Stimulated activated CD4-positive, alpha-beta T cell treated with anti-CD3 and anti-CD28 coated beads, Interleukin-2, amount 100 ng/mL, for 24 hours (primary cell): ENCODE measurements around the gene EVX1.

Experiments
- DNase-seq, 2 donors: peaks; one replicate each; pipeline ENCODE4 v3.0.0-alpha.2; 2020

The EVX1 gene

DNA sequence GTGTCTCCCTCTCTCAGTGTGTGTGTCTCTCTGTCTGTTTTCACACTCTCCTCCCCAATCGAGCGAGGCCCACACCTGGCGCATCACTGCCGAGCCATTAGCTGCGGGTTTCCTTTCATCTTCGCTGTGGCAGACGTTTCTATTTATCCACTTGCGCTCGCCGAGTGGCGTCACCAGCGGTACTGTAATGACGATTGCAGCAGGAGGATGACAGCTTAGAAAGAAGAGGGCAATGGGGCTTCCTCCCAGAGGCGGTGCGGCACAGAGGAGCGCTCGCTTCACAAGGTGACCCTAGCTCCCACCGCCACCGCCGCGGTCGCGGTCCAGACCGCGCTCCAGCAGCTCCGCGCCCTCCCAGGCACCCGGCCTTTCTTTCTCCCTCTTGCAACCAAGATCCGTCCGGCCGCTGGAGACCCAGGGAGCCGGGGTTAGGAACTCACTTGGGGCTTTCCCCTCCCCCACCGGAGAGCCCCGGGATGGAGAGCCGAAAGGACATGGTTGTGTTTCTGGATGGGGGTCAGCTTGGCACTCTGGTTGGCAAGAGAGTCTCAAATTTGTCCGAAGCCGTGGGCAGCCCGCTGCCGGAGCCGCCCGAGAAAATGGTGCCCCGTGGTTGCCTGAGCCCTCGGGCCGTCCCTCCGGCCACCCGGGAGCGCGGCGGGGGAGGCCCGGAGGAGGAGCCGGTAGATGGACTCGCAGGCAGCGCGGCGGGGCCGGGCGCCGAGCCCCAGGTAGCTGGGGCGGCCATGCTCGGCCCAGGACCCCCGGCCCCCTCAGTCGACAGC lies at the start of gene EVX1:
Gene EVX1, plus strand, starts transcription at position 248 of the 785 bp plus-strand sequence. Its CDS starts 229 bp downstream, at position 477.
- peak in 1 of 2 donors; percentile 49 for DNase-seq

DNA sequence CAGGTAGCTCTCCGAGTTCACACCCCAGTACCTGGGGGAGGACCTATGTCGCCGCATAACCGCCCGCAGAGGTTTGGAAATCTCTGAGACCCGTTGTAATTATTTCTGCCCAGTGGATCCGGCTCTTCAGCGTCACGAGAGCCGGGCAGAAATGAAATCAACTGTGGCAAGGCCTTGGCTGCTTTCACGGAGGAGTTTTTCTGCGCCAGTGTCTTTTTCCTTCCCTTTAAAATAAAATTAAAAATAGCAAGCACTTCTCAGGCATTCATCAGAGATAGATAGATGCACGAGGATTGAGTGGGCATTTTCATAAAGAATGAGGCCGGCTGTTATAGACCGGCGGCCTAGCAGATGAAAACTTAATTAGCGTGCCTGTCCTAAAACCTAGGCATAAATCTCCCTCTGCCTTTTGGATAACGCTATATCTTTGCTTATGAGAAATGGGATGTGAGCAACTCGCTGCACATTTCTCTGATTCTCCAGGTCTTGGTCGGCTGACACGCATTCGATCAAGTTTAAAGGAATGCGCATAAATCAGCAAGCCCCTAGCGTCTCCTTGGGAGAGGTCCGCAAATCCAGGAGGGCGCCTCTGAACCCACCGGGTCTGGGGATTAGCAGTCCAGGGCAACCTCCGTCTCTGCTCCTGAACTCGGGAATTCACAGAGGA lies 49.1 kb upstream of the EVX1 start:
- peak in 1 of 2 donors; percentile 16 for DNase-seq

DNA sequence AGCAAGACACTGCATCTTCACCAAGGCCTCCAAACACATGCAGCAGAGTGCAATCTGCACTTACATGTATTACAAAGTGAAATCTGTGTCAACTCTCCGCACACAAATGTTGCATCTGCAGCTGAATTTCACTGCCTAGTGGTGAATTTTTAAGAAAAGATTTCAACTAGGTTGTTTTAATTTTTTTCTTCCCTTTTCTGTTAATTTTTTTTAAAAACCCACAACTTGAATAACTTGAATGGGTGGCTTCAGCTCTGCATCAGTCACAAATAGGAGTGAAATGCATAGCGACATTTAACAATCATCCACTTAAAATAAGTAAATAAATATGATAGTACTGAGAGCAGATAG lies 48.6 kb upstream of the EVX1 start:
- no peak for DNase-seq

DNA sequence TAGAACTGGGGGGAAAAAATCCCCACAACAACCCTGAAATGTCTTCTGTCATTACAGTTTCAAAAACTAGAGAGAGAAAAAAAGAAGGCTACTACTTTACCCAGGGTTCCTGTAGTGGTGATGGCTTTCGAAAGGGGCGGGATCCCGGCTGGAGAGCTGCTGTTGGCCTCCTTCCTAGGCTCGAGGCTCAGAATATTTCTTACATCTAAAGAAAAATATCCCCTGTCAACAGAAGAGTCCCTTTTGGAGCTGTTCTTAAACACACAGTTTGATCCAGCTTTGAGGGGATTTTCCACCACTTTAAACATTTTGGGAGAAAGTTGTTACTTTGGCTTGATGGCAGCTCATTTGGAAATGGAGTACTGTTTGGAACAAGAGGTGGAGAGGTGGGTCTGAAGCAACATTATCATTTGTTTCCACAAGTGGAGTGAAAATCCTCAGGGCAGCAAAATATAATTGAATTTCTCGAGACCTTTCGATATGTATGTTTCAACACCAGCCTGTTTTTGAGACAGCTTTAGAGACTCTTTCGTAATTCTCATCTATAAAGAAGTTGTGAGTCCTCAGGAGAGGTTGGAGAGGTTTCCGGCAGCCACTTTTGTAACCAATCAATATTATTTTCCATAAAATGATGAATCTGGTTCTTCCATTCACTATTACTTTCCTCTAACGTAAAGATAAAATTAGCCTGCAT lies 47.8 kb upstream of the EVX1 start:
- no peak for DNase-seq

GRCh38 chr7:27196287-27196767 lies 46.3 kb upstream of the EVX1 start:
- peak; percentile 89 to 90 for DNase-seq

DNA sequence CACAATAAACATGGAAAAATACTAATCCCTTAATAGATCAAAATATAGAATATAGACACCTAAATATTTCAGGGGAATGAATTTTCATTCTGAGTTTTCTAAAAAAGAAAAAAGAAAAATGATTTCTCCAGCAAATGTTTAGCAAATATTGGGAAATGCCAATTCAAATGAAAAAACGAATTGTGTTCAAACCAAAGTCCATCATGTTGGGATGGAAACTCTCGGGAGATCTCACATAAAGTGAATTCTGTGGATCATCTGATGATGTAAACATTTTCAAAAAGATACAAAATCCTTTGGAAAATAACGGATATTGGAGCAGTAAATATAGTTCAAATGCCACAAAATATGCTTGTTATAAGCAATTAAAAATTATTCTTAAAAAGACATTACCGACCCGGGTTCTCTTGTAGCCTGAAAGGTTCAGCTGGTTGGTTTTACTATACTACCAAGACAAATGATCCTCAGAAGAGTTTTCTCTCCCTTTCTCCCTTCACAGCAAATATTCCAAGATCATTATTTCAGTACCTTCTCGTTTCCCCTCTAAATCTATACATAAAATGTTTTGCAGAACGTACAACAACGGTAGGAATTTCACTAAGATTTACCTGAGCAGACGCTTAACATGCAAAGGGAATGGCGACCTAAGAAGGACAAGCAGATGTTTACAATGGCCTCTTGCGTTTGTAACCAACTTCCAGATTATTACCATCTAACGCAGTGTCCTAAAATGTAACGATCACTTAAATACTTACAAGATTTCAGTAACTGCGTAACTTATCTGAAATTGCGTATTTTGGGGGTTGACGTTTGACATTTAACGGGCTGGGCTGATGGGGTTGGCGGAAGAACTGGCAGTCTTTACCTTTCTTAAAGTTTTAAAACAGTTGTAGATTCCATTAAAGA lies 45.2 kb upstream of the EVX1 start:
- no peak for DNase-seq

DNA sequence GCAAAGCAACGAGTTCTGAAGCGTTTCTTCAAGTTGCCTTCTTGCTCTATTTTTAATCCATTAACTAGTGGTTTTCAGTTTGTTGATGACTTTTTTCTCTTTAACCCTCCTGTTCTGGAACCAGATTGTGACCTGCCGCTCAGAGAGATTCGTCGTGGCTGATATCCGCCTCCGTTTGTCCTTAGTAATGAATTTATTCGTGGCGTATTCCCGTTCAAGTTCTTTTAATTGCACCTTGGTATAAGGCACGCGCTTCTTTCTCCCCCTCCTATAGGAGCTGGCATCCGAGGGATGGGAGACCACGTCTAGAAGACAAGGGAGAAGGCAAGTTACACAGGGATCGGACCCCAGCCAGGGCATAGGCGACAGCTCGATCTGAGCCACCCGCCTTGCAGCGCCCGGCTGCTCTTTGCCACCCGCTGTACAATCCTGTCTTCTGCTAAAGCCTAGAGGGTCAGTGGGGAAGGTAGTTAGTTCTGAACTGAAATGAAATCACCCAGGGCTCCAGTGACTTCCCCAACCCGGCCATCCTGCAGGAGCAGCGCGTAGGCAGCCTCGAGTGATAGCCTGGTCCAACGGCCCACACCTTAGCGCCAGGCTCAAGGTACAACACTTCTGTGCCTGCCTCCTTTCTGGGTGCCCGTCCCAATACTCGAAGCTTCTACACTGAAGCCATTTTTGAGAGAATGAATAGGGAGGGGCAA lies 44.3 kb upstream of the EVX1 start:
- no peak for DNase-seq

DNA sequence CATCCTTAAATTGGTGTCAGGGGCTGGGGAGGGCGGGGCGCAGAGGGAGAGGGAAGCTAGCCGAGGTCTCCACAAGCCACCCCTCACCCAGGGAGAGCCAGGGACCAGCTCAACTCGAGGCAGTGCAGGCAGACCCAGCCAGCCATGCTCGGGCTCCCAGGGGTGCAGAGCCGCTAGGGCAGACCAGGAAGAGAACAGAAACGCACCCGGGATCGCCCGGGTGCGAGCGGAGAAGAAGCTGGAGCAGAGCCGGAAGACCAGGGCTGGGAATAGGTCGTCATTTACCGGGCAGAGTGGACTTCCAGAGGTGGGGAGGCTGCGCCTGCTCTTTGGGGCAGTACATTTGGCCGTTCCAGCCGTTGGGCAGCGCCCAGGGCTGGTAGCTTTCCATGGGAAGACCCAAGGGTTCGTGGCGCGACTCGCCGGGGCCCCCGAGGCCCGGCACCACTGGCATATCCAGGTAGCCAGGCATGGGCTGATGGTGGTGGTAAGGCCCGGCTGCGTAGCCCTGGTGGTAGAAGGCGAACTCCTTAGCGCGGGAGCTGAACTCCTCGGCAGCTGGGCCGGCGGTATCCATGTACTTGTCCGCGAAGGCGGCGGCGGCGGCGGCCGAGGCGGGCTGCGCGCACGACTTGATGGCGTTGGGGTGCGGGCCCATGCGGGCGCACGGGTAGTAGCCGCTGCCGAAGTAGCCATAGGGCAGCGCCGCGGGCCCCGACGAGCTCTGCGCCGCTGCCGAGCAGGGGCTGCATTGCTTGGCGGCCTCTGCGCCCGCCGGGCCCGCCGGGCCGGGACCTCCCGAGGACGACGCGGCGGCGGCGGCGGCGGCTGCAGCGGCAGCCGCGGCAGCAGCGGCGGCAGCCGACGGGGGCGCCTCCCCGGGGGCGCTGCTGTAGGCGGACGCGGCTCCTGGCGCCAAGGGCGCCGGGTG lies 43.5 kb upstream of the EVX1 start:
- no peak for DNase-seq

DNA sequence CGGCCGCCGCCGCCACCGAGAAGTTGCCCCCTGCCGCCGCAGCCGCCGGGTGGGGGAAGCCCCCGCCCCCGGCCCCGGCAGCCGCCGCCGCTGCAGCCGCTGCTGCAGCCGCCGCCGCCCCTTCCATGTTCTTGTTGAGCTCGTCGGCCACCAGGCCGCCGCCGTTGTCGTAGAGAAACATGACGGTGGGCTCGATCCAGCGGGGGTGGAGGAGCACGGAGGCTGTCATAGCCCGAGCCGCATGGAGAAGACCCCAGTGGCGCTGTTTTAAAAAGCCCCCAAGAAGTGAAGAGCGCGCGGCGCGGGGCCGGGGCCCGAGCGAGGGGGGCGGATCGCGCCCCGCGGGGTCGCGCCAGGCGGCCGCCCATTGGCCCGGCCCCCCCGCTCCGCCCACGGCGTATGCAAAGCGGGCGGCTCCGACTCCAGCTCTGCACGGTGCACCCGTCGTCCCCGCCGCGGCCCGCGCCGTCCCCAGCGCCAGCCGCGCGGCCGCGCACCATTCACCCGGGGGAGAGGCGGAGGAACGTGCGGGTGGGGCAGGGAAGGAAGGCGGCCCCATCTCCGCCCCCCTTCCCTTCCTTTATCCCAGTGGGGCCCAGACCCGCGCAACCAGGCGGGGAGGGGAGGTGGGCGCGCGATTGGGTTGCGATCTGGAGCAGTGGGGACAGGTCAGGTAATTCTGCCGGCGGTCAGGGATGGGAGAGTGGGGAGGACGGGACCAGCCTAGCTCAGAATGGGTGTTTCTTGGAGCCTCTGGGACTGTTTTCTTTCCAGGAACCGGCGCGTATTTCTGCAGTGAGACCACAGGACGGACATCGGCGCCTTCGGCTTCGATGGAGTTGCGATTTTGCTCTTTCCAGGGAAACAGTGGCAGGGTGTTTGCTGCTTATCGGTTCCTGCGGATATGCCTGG lies 42.5 kb upstream of the EVX1 start, which contains the start of gene HOXA13:
Gene HOXA13, minus strand, starts transcription at position 243 of the 912 bp plus-strand sequence. Its CDS starts 14 bp downstream, at position 229.
- no peak for DNase-seq

- DNase-seq: no peak
Measured at GRCh38 chr7:27200761-27201579, 41.6 kb upstream of the EVX1 start.

DNA sequence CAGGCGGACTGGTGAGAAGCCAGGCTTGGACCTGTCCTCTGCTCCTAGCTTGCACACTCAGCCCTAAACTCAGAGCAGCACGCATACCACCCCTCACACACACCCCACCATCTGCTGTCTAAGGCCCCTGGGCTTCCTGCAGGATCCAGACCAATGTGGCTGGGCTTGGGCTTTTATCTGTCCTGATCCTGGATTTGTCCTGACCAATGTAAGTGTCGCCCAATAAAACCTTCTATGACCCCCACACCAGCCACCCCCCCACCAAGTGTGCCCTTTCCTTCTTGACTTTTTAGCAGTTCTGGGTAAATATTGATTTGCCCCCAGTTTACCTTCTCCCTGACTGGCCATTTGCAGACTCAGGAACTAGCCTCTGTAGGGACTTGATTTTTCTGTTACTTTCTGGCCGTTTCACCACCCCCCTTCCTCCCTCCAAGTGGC lies 41.0 kb upstream of the EVX1 start:
- DNase-seq: no peak

DNA sequence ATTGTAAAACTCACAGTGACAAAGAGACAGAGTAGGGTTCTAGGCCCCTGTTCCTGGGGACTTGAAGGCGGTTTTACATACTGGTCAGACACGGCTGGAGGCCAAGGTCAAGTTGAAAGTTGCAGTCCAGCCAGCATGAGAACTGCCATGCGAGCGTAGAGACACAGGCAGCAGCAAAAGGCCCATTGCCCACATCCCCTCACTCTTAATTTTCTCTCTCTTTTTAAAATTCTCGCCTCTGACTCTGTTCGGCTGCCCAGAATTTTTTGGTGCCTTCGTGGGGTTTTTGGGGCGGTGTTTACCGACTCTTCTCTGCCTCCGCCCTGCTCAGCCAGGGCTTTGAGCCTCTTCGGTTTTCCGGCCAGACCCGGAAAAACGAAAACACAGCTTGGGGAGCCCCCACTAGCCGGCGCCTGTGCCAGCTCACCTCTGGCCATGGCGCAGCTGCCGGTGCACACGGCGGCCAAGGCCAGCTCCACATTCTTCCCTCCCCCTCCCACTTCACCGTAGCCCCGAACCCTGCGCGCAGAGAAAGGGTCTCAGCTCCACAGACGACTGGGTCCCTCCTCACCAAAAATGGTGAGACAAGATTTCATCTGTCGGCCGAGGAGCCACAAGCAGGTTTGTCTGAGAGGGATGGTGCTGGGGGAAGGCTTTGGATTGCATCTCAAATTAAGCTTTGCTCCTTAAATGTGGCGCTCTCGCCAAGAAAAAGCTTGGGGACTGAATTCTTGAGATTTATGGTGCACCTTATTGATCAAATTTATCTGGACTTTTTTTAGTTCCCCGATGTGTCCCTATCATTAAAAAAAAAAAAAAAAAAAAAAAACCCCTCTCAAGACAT lies 40.4 kb upstream of the EVX1 start:
- no peak for DNase-seq

DNA sequence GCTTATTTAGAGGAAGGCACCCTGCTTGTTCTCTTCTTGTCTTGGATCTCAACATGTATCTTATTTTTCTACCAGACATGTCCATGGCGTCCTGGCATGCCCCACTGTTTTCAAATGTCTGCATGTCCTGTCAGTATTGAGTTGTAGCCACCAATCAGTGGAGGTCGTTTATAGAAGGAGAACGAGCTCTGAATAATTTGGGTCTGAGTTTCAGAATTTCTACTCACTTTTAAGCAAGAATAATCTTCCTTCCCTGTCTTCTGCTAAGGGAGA lies 39.8 kb upstream of the EVX1 start:
- no peak for DNase-seq

DNA sequence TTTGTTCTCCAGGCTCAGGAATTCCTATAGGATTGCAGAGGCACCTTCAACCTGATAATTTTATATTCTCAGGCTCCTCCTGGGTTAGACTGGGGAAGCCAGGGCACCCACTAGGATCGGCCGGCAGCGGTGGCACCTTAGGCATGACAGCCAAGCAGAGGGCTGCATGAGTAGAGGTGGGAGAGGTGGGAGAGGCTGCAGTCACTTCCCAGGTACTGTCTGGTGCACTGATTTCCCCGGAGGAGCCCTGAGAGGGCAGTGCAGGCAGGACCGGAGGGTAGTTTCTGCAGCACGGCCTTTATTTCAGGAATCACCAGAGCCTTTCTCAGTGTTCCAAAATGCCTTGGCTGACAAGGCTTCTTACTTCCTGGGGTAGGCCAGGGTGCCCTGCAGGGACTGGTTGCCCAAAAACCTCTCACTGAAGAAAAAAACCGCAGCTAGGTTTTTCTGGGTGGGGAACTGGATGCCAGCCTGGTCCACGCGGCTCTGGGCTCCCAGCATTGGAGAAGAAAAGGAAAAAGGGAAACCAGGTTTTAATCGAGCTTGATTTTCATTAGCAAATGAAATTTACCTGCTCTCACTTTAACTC lies 39.1 kb upstream of the EVX1 start:
- no peak for DNase-seq

DNA sequence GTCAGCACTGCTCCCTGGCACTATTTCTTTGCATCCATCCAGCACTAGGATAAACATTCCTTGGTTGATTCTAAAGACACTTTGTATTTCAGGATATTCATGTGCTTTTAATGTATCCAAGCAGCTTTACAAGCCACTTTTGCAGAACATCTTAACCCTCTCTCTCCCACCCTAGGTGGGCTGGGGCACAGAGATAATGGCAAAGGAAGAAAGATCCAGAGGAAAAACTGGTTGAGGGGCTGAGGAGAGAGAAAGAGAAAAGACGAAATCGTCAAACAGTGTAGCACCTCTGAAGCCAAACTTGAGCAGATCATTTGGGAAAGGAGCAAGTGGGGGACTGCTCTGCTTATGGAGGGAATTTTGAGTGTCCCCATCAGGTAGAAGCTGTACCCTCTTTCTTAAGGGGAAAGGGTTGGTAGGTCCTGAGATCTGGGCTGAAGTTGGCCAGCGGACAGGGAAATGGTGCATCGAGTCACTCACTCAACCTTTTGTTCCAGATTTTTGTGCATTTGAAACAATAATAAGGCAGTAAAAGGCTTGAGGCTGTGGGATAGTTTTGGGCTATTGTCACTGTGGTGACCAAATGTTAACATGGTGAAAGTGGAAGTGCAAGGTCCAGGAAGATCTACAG lies 38.5 kb upstream of the EVX1 start:
- no peak for DNase-seq

- DNase-seq: no peak
Measured at GRCh38 chr7:27204851-27205322, 37.7 kb upstream of the EVX1 start.
